Right lobe of liver (tissue), 4 donors: Measurements from ENCODE around the gene CCSER1.

ENCODE experiments used
- POLR2A ChIP-seq: fragments of 450-650 bp; IDR thresholded peaks from one replicate; pipeline ENCODE4 v1.6.1; 2017; ENCODE audit warnings: antibody characterized with exemption, mild to moderate bottlenecking
- TF ChIP-seq, protein P1 (sequence below), 4 donors: fragments of 200-600 bp in 3 of 4; fragments of 450-650 bp in 1 of 4; IDR thresholded peaks; one replicate each; pipeline versions ENCODE4 v1.5.1 to v1.8.0; 2016 to 2022; ENCODE audit warnings: antibody characterized with exemption in 4 of 4, mild to moderate bottlenecking in 2 of 4
- donor health status: DM: no; HTN: no; CAD: no.
- donor health status: DM: no; HTN: no; CAD: no.
- donor health status: DM: no; HTN: yes; CAD: no.

- TF ChIP-seq, protein P1, sequence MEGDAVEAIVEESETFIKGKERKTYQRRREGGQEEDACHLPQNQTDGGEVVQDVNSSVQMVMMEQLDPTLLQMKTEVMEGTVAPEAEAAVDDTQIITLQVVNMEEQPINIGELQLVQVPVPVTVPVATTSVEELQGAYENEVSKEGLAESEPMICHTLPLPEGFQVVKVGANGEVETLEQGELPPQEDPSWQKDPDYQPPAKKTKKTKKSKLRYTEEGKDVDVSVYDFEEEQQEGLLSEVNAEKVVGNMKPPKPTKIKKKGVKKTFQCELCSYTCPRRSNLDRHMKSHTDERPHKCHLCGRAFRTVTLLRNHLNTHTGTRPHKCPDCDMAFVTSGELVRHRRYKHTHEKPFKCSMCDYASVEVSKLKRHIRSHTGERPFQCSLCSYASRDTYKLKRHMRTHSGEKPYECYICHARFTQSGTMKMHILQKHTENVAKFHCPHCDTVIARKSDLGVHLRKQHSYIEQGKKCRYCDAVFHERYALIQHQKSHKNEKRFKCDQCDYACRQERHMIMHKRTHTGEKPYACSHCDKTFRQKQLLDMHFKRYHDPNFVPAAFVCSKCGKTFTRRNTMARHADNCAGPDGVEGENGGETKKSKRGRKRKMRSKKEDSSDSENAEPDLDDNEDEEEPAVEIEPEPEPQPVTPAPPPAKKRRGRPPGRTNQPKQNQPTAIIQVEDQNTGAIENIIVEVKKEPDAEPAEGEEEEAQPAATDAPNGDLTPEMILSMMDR (IDR thresholded peaks at IDR 0.05), result peak in 1 of 4 donors; percentile 20
- TF ChIP-seq POLR2A, result no peak
Observed at GRCh38 chr4:90799895-90800294, 672.7 kb downstream of the CCSER1 start.
